Brain pericyte (primary cell): ENCODE results near the gene CHD3.
"Not testable (repeated sequence)": the region's sequence is repeated elsewhere in the genome, so short reads cannot be mapped to it uniquely, and the experiment has no call there.

Source experiments
- DNase-seq: peaks from one replicate; pipeline ENCODE4 v3.0.0-alpha.2; 2012; ENCODE audit warnings: low read depth, low spot score

CHD3 gene

DNA sequence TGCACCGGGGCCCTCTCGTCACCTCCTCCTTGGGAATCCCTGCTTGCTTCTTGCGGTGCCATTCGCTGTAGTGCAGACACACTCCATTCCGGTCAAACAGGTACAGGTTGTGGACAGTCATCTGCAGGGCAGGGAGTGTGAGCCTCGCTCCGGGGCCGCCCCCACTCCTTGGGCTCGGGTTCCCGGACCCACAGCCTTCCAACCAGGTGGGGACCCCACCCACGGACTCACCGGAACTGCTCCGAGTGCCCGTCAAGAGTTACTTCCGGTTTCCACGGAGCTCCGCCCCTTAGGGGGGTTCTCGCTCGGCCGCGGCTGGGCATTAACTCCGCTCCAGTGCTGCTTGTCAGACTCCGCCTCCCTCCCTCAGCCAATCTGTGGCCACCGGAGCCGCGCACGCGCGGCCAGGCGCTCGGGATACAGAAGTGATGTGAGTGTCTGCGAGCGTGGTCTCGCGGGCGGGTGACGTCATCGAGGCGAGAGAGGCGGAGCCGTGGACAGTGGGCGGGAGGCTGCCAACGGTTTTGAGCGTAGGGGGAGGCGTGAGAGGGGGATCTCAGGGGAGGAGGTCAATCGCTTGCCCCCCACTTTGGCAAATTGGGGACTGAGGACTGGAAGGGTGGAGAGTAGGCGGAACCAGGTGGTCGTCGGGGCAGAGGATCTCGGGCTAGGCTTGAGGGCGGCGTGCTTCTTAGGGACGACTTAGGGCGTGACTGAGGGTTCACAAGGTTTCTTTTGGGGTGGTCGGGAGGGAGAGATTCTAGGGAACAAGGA, 43.3 kb downstream of the CHD3 start, which contains the start of the genes CNTROB and TRAPPC1:
CNTROB (plus strand) TSS at position 498 of the 774 bp plus-strand sequence. CDS start 874 bp downstream, outside the sequence.
TRAPPC1 (minus strand) TSS at position 238 of the 774 bp plus-strand sequence; CDS start at position 121, 117 bp downstream.
- DNase-seq, result peak; percentile 92

DNA sequence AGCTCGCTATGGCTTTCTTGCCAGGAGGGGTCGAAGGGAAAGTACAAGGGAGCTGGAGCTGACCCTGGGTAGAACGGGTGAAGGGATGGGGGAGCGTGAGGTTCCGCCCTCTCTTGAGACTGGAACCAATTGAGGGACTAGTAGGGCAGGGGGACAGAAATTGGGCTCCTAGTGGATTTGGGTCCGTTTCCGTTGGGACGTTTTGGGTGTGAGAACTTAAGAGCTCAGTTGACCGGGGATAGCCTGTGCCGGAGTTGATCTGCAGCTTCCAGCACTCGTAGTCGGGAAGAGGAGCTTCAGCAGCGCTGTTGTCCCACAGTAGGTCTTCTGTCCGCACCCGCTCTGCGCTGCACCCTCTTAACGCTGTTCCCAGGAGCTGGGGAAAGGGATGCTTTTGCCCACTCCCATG, 43.9 kb downstream of the CHD3 start:
- no peak for DNase-seq

DNA sequence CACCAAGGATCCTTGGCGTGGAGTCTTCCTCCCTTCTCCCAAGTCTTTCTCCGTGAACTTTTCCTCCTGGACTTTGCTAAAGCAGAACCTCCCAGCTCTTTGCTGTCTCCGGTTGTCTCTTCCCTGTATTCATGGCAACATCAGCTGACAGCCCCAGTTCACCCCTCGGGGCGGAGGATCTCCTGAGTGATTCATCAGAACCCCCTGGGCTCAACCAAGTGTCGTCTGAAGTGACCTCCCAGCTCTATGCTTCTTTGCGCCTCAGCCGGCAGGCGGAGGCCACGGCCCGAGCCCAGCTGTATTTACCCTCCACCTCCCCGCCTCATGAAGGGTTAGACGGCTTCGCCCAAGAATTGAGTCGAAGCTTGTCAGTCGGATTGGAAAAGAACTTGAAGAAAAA, 44.4 kb downstream of the CHD3 start:
- DNase-seq, result peak; percentile 65

DNA sequence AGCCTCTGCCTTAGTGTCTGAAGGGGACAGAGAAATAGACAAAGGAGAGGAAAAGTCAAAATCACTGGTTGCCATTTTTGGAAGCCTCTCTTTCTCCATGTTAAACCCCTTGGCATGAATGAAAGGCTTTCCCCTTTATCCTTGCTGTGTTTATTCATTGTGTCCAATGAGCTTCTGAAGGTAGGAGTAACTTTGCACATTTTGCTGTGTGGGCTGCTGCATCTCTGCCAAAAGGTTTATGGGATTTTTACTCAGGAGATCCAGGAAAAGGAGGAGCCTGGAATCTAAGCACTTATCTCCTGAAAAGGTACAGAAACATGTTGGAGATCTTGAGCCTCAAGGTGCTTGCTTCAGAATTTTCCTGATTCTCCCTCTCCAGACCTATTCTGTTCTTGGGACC, 47.3 kb downstream of the CHD3 start:
- no peak for DNase-seq

DNA sequence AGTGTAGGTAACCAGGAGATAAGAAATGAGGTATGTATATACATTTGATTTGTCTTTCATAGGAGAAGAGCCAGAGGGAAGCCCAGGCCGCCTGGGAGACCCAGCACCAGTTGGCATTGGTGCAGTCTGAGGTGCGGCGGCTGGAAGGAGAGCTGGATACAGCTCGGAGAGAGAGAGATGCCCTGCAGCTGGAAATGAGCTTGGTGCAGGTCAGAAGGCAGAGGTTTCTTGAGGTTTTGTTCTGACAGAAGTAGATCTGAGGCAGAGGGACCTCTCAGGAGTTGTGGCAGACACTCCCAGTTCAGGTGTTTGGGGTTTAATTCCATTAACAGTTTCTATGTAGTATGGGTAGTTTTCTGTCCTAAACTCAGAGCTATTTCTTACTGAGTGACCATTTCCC, 51.4 kb downstream of the CHD3 start:
- no peak for DNase-seq

DNA sequence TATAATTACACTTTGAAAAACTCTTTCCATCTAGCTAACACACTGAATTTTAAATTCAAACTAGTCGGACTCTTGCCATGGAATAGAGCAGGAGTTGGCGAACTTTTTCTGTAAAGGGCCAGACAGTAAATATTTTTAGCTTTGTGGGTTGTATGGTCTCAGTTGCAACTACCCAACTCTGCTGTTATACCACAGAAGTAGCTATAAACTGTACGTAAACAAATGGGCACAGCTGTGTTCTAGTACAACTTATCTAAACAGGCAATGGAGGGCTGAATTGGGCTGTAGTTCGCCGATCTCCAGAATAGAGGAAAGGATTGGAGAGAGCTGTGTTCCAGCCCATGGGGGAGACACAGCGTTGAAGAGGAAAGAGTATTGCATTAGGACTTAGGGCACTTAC, 52.2 kb downstream of the CHD3 start:
- DNase-seq, result no peak

DNA sequence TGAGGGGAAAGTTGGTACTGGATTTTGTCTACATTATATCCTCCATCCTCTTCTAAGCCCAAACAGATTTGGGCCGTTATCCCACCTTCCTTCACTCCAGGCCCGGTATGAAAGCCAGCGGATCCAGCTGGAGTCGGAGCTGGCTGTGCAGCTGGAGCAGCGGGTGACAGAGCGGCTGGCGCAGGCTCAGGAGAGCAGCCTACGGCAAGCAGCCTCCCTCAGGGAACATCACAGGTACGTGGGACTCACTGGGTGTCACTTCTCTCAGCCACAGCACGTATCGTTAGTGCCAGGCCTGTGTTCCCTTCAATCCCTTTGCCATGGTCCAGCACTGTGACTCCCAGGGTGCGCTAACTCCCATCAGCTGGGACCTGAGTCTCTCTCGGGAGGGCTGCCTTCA, 54.7 kb downstream of the CHD3 start:
- no peak for DNase-seq

DNA sequence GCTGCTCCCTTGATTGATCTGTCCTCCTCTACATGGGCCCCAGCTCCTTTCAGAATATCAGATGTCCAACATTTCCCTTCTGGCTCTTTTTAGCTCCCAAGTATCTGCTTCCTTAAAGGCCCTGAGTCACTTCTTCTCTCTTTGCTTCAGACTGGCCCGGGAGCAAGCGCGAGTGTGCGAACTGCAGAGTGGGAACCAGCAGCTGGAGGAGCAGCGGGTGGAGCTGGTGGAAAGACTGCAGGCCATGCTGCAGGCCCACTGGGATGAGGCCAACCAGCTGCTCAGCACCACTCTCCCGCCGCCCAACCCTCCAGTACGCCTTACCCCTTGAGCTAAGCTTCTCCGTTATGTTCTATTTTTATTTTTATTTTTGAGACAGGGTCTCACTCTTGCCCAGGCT, 55.7 kb downstream of the CHD3 start:
- no peak for DNase-seq

DNA sequence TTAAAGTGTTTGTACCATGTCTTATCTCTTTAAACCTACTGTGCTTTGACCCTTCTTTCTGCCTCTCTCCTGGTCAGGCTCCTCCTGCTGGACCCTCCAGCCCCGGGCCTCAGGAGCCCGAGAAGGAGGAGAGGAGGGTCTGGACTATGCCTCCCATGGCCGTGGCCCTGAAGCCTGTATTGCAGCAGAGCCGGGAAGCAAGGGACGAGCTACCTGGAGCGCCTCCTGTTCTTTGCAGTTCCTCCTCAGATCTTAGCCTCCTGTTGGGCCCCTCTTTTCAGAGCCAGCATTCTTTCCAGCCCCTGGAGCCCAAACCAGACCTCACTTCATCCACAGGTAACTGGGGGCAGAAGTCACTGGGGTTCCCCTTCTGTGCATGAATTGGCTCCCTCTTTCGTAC, 57.1 kb downstream of the CHD3 start:
- no peak for DNase-seq

DNA sequence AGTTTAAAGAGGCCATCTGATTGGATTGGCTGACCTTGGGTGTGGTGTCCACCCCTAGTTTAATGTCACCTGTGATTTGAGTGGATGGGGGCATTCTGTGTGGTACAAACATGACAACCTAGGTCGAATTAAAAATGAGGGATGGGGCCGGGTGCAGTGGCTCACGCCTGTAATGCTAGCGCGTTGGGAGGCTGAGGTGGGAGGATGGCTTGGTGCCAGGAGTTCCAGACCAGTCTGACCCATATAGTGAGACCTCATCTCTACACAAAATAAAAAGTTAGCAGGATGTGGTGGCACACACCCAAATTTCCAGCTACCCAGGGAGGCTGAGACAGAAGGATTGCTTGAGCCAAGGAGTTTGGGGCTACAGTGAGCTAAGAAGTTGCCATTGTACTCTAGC, 57.9 kb downstream of the CHD3 start:
- no peak for DNase-seq

DNA sequence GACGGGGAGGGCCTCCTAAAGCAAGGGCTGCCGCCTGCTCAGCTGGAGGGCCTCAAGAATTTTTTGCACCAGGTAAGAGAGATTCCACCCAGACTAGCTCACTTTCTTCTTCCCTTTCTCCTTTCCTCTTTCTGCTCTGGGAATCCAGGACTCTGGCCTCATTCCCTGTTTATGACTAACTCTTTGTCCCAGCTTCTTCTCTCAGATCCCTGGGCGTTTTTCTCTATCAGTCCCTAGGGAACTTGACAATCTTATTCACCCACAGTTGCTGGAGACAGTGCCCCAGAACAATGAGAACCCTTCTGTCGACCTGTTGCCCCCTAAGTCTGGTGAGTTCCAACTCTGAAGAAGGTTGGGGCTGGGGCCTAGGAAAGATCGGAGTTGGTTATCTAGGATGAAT, 59.1 kb downstream of the CHD3 start:
- no peak for DNase-seq

DNA sequence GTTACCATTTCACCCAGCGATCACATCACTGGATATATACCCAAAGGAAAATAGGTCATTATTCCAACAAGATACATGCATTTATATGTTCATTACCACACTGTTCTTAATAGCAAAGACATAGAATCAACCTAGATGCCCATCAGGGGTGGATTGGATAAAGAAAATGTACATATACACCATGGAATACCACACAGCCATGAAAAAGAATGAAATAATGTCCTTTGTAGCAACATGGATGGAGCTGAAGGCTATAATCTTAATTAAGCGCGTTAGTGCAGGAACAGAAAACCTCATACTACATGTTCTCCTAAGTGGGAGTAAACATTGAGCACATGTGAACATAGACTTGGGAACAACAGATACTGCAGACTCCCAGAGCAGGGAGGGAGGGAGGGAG, 62.0 kb downstream of the CHD3 start:
- DNase-seq, result no peak

DNA sequence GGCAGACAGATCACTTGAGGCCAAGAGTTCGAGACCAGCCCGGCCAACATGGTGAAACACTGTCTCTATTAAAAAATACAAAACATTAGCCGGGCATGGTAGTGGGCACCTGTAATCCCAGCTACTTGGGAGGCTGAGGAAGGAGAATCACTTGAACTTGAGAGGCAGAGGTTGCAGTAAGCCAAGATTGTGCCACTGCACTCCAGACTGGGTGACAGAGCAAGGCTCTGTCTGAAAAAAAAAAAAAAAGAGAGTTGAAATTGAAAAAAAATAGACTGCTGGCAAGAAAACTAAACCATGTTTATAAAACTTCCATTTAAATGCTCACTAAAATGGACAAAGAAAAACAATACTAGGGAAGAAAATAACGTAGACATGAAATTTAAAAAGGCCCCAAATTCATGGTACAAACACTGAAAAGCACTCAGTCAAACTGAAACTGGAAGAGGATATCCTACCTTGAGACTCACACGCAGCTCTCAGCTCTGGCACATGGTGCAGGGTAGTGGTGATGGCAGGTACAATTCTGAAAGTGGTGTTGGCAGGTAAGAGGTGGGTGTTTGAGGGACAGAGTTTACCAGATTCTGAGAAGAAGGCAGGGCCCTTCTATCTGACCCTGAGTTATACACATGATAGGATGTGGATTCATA, 62.7 kb downstream of the CHD3 start:
- DNase-seq, result no peak

DNA sequence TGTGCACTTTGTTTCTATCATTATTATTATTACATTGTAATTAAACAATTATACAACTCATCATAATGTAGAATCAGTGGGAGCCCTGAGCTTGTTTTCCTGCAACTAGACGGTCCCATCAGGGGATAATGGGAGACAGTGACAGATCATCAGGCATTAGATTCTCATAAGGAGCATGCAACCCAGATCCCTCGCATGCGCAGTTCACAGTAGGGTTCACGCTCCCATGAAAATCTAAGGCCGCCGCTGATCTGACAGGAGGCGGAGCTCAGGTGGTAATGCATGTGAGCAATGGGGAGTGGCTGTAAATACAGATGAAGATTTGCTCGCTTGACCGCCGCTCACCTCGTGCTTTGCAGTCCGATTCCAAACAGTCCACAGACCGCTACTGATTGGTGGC, 64.7 kb downstream of the CHD3 start:
- DNase-seq, result not testable (repeated sequence)

DNA sequence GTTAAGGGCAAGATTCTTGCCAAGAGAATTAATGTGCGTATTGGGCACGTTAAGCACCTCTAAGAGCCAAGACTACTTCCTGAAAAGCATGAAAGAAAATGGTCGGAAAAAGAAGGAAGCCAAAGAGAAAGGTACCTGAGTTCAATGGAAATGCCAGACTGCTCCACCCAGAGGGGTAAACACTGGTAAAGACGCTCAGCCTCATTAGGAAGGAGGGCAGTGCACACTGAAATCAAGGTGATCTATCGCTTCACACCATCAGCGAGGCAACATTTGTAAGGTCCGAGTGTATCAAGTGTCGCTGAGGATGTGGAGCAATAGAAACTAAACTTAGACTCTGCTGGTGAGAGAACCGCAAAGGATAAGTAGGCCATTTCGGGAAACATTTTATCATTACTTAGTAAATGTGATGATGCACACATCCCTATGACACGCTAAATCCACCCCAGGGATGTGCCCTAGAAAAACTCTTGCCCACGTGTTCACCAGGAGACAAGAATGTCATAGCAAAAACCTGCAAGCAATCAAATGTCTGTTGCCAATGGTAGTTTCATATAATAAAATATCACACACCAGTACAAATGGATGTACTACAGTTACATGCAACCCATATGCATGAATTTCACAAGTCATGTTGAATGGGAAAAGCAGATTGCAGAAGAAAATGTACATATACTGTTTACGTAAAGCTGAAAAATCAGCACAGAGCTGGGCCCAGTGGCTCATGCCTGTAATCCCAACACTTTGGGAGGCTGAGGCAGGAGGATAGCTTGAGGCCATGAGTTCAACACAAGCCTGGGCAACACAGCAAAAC, 67.0 kb downstream of the CHD3 start:
- DNase-seq, result no peak

DNA sequence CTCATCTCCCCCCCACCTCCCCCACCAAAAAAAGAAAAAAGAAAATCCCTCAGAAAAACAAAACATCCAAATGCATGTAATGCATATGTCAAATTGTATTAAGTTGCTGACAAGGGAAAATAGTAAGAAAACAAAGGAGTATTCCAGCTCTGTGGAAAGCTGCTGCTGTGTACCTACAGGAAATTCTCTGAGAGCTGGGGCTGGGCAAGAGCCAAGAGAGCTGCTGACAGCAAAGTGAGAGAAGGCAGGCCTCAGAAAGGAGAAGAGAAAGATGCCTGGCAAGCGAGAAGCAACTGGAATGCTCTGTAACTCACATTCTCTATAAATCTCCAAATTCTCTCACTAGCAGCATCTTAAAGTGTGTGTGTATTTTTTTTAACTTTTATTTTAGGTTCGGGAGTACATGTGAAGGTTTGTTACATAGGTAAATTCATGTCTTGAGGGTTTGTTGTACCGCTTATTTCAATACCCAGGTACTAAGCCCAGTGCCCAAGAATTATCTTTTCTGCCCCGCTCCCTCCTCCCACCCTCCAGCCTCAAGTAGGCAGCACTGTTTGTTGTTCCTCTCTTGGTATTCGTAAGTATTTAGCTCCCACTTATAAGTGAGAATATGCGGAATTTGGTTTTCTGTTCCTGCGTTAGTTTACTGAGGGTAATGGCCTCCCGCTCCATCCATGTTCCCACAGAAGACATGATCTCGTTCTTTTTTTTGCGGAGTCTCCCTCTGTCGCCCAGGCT, 67.8 kb downstream of the CHD3 start:
- no peak for DNase-seq

DNA sequence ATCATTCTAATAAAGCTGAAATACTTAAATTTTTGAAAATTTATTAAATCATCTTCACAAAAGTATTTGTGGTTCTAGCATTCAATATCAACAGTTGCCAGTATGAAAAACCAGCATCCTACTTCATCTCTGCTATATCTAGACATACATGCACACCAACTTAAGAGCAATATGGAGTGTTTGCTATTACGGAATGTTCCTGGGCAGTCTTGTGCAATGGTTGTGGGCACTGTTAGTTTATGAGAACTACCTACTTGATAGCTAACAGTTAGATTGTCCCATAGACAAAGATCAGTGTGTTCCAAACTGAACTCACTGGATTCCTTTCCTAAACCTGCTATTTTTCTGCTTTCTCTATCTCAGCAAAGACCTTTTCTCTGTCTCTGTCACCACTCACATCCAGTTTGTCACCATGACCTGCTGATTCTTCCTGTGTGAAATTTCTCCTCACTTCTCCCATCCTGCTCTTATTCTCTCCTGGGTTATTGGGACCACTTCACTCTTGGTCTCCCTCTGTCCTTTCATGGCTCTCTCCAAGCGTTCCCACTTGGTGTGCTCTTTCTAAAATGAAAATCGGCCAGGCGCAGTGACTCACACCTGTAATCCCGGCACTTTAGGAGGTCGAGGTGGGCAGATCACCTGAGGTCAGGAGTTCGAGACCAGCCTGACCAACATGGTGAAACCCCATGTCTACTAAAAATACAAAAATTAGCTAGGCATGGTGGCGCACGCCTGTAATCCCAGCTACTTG, 71.1 kb downstream of the CHD3 start:
- DNase-seq, result no peak

DNA sequence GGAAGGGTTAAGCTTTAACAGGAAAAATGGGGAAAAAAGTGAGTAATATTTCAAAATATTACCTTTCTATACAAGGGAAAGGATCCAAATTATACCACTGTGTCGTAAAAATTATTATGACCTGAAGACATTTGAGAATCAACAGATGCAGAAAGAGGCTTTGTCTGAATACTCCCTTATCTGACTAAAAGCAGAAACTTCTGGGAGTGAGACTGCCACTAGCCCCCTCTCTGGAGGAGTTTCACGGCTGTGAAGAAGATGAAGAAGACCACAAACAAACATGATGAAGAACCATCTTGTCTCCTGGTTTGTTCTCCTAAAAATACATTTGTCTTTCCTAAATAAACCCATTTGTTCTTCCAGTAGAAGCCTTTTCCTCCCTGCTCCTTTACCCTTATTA, 72.8 kb downstream of the CHD3 start:
- DNase-seq, result no peak
